Tibial nerve (tissue), 3 donors: Measurements from ENCODE around the gene CISD2.

Experiments used
- CTCF ChIP-seq, 5 experiments: fragments of 200-600 bp in 3 of 5; fragments of 450-650 bp in 2 of 5; sonication (generic) in 3 of 5; IDR thresholded peaks; one replicate each; pipeline ENCODE4 v1.5.1; 2016 to 2019; ENCODE audit warnings: antibody characterized with exemption in 5 of 5, mild to moderate bottlenecking in 3 of 5, moderate library complexity in 2 of 5
- POLR2A ChIP-seq, 2 donors: fragments of 450-650 bp; IDR thresholded peaks; one replicate each; pipeline ENCODE4 v1.6.1; 2017; ENCODE audit warnings: antibody characterized with exemption in 2 of 2, mild to moderate bottlenecking in 2 of 2, moderate library complexity in 2 of 2

DNA sequence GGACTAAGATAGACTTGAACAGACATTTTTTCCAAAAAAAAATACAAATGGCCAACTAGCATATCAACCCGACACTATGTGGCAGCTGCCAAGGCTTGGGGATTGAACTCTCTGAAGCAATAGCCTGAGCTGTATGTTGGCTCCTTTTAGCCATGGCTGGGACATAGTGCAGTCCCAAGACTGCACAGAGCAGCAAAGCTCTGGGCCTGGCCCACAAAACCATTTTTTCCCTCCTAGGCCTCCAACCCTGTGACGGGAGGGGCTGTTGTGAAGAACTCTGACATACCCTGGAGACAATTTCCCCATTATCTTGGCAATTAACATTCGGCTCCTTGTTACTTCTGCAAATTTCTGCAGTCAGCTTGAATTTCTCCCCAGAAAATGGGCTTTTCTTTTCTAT, 50.1 kb downstream of the CISD2 start:
- TF ChIP-seq CTCF (IDR thresholded peaks at IDR 0.05): no peak
- TF ChIP-seq POLR2A (IDR thresholded peaks at IDR 0.05): no peak
